Activated CD8-positive, alpha-beta memory T cell treated with anti-CD3 and anti-CD28 coated beads, Interleukin-2, amount 50 U/mL, for 24 hours (primary cell): Measurements from ENCODE around the gene RIPOR2.
"Not testable (repeated sequence)": the region's sequence is repeated elsewhere in the genome, so short reads cannot be mapped to it uniquely, and the experiment has no call there.

Source experiments
- DNase-seq: peaks from one replicate; pipeline ENCODE4 v3.0.0-alpha.2; 2020; ENCODE audit errors: extremely low read depth

RIPOR2 gene

GRCh38 chr6:24807584-24807983, 128.2 kb downstream of the RIPOR2 start:
- DNase-seq, result no peak

GRCh38 chr6:24802271-24803059, 133.3 kb downstream of the RIPOR2 start:
- no peak for DNase-seq

DNA sequence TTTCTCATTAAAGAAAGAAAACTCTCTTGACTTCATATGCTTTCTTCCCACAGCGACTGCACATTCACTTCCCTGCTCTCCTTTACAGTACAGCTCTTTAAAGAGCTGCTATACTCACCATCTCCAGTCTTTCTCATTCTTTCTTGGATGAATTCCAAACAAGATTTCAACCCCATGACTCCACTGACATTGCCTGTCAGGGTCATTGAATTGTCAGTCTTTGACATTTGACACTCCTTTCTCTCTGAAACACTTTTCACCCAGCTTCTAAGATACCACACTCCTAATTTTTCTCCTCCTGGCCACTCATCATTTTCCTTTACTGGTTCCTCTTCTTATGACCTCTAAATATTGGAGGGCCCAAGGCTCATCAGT, 136.2 kb downstream of the RIPOR2 start:
- no peak for DNase-seq

- no peak for DNase-seq
Measured at GRCh38 chr6:24798740-24799540, 136.8 kb downstream of the RIPOR2 start, which contains the start of gene ARMH2. ARMH2 (minus strand) TSS chr6:24798917; CDS start chr6:24798857, 60 bp downstream.

- no peak for DNase-seq
Measured at GRCh38 chr6:24797596-24798216, 138.1 kb downstream of the RIPOR2 start.

GRCh38 chr6:24796616-24797290, 139.0 kb downstream of the RIPOR2 start:
- no peak for DNase-seq

DNA sequence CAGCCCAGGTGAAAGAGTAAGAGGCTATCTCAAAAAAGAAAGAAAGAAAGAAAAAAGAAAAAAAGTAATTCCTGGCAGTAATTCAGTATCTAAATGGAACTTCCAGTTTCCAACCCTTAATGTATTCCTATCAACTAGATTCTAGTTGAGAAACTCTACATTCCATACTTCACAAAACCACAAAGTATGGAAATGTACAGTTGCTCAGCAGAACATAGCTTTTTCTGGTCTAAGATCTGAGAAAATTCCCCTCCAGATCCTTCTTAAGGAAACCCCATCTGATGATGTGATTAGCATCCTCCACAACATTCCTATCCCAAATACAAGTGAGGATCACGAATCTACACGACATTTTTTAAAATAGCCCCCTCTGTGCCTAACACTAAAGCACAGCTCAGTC, 140.7 kb downstream of the RIPOR2 start:
- no peak for DNase-seq

DNA sequence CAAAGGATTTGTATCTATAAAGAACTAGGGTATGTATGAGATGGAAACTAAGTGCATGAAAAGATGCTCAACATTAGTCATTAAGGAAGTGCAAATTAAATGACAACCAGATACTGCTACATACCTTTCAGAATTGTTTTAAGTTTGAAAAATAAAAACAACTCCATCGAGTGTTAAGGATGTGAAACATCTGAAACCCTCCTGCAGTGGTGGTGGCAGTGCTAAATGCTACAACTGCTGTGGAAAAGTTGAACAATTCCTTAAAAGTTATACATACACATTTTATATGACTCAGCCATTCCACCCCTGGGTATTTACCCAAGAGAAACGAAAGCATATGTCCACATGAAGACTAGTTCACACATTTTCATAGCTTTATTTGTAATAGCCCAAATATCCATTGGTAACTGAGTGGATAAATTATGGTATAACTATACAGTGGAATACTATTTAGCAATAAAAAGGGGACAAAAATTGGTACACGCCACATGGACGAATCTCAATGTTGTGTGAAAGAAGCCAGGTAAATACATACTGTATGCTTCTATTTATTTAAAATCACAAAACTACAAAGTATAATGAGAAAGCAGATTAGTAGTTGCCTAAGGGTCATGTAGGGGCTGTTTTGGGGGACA, 147.6 kb downstream of the RIPOR2 start:
- DNase-seq, result no peak

- DNase-seq, result no peak
Measured at GRCh38 chr6:24780206-24780605, 155.6 kb downstream of the RIPOR2 start.

DNA sequence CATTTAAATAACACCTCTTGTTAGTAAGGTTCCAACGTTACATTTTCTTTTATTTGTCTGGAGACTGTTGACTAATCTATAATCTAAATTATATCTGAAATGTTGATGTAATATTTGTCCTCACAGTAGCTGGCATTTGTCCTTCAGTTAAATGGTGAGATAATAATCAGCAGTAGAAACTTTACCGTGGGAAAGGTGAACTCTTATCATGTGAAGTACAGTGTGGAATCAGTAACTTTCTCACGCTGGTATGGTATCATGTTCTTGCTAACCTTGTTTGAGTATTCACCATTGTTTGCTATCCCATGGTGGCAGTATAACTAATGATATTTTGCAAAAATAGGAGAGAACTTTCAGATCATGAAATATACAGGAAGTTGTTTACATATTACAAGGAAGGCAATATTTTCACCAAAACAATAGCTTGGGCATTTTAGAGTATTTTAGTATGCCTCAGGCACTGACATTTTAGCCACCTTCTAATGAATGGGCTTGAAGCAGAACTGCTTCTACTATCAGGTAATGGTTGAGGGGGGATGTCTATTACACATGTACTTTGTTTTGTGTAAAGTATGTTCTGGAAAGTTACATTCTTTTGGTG, 156.2 kb downstream of the RIPOR2 start:
- DNase-seq, result no peak

DNA sequence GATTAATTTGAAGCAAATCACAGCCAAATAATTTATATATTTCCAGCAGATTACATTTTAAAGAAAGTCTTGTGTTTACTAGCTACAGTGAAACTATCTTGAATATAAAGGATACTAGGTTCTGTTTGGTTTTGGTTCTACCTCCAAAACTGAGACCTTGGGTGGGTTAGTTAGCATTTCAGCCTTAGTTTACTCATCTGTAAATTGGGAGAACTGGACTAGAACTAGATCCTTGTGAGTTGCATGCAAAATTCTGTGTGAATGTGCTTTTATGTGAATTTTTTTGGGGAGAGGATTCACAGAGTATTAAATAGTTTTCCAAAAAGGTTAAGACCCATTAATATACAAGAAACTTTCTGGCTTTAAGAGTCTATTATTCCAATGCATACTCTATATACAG, 156.9 kb downstream of the RIPOR2 start:
- DNase-seq, result no peak

DNA sequence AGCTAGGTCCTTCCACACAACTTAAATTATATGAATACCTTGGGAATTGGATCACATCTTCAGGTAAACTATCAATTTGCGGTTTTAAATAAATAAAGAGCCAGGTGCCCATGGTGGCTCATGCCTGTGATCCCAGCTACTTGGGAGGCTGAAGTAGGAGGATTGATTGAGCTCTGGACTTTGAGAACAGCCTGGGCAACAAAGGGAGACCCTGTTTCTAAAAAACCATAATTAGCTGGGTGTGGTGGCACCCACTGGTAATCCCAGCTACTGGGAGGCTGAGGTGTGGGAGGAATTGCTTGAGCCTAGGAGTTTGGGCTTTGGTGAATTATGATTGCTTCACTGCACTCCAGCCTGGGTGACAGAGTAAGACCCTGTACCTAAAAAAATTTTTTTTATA, 157.6 kb downstream of the RIPOR2 start:
- DNase-seq, result no peak

DNA sequence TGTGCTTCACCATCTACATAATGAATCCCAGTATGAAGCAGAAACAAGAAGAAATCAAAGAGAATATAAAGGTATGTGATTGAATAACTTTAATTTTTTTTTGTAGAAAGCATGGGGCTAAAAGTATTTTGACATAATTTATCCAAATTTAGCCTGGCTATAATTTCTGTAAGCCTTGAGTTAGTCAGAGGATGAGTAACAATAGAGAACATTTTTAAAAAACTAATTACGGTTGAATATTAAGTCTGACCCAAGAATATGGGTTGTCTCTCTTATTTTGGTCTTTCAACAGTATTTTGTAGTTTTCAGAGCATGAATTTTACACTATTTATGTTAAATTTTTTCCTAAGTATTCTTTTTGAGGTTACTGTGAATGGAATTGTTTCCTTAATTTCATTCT, 158.5 kb downstream of the RIPOR2 start:
- no peak for DNase-seq

- DNase-seq, result no peak
Measured at GRCh38 chr6:24775520-24776058, 160.2 kb downstream of the RIPOR2 start.

DNA sequence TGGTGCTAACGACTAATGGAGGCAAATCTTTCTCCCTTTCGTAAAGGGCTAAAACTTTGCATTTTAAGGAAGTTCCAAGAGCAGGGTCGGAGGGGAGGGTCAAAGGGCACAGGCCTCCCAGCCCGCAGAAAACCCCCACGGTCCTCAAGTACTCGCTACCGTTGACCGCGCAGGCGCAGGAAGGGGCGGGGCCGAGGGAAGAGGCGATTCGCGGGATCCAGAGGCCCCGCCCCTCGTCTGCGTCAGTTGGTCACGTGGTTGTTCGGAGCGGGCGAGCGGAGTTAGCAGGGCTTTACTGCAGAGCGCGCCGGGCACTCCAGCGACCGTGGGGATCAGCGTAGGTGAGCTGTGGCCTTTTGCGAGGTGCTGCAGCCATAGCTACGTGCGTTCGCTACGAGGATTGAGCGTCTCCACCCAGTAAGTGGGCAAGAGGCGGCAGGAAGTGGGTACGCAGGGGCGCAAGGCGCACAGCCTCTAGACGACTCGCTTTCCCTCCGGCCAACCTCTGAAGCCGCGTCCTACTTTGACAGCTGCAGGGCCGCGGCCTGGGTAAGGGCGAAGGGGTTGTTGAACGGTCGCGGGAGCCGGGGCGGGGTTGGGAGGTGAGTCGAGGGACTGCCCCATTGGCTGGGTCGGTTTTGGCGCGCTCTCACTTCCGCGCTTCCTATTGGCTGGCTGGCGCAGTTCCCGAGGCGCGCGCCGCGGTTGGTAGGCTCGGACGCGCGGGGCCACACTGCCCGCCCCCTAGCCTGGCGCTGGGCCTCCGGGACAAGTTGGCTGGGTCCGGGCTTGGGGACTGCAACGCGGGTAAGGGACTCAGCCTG, 160.9 kb downstream of the RIPOR2 start, which contains the start of gene GMNN:
TSS of gene GMNN (plus strand) at position 242 of the 824 bp plus-strand sequence. CDS start 2,310 bp downstream, outside the sequence.
- DNase-seq, result peak; percentile 95

DNA sequence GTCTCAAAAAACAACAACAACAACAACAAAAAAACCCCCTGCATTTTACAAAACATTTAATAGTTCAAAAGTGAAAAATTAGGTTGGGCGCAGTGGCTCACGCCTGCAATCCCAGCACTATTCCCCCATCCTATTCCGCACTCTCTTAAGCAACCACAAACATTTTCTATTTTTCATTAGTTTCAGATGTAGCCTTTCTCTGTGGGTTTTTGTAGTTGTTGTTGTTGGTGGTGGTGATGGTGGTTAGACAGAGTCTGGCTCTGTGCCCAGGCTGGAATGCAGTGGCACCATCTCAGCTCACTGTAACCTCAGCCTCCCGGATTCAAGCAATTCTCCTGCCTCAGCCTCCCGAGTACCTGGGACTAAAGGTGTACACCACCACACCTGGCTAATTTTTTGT, 167.4 kb downstream of the RIPOR2 start:
- no peak for DNase-seq

DNA sequence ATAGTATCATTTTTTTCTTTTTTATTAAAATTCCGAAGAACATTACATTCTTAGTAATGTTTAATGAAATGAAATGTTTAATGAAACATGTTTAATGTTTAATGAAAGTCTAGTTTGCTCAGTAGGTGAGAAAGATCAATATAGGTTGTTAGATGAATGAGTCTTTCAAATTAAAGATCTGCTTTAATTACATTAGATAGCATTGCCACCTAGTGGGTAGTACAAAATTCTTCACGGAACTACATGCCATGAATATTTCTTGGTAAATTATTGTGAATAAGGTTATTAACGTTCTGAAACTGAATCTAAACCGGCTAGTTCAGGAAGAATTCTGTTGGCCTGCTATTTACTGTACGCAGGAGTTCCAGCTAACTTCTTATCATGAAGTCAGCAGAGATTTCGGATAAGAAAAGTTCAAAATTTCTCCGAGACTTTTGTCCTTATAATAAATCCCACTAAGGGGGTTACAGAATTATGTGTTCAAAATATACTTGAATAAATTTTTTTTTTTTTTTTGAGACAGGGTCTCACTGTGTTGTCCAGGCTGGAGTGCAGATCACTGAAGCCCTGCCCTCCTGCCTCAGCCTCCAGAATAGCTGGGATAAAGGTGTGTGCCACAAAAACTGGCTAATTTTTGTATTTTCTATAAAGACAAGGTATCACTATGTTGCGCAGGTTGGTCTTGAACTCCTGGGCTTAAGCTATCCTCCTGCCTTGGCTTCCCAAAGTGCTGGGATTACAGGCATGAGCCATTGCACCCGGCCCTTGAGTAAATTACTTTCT, 168.9 kb downstream of the RIPOR2 start:
- DNase-seq, result no peak

DNA sequence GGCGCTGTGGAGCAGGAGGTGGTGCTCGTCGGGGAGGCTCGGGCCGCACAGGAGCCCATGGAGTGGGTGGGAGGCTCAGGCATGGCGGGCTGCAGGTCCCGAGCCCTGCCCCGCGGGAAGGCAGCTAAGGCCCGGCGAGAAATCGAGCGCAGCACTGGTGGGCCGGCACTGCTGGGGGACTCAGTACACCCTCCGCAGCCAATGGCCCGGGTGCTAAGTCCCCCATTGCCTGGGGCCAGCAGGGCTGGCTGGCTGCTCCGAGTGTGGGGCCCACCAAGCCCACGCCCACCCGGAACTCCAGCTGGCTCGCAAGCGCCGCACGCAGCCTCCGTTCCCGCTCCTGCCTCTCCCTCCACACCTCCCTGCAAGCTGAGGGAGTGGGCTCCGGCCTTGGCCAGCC, 169.8 kb downstream of the RIPOR2 start:
- not testable (repeated sequence) for DNase-seq
